GM21526 (cell line): Measurements from ENCODE around the gene RASGRP1.

Source experiments
- ATAC-seq: cut with Tn5 transposase; IDR thresholded peaks from one replicate; pipeline ENCODE4 v1.9.1; 2021; ENCODE audit warnings: moderate library complexity; ENCODE audit not compliant: unreplicated experiment, low FRiP score

The RASGRP1 gene

GRCh38 chr15:38470816-38471215 lies 93.8 kb downstream of the RASGRP1 start:
- ATAC-seq = no peak

GRCh38 chr15:38464675-38465074 lies 99.9 kb downstream of the RASGRP1 start:
- ATAC-seq = no peak

GRCh38 chr15:38463893-38464292 lies 100.7 kb downstream of the RASGRP1 start:
- ATAC-seq = no peak

- peak; percentile 73 for ATAC-seq
Observed at GRCh38 chr15:38461066-38461833, 103.4 kb downstream of the RASGRP1 start.

- no peak for ATAC-seq
Observed at GRCh38 chr15:38460543-38460942, 104.1 kb downstream of the RASGRP1 start.

GRCh38 chr15:38459480-38459879 lies 105.1 kb downstream of the RASGRP1 start:
- ATAC-seq = no peak

GRCh38 chr15:38458646-38459045 lies 106.0 kb downstream of the RASGRP1 start:
- no peak for ATAC-seq

GRCh38 chr15:38455092-38455491 lies 109.5 kb downstream of the RASGRP1 start:
- no peak for ATAC-seq

- no peak for ATAC-seq
Observed at GRCh38 chr15:38454696-38455090, 109.9 kb downstream of the RASGRP1 start.

GRCh38 chr15:38453971-38454695 lies 110.5 kb downstream of the RASGRP1 start, which contains the start of gene FAM98B:
TSS of gene FAM98B (plus strand) at chr15:38454127. CDS start at chr15:38454162, 35 bp downstream.
- peak; percentile 89 for ATAC-seq

- ATAC-seq = no peak
Observed at GRCh38 chr15:38441130-38441519, 123.5 kb downstream of the RASGRP1 start.

GRCh38 chr15:38440353-38441129 lies 124.1 kb downstream of the RASGRP1 start:
- peak; percentile 79 for ATAC-seq
